WTC11 (cell line): Measurements from ENCODE around the gene UBR2.

ENCODE experiments used
- ETV6 ChIP-seq: sonication (generic); formaldehyde crosslinking; IDR thresholded peaks from 2 replicates; pipeline ENCODE4 v1.8.1; 2022; ENCODE audit warnings: mild to moderate bottlenecking, missing genetic modification reagents
- MXD4 ChIP-seq: fragments of 250-450 bp; sonication (Bioruptor Pico); IDR thresholded peaks from 2 replicates; pipeline ENCODE4 v1.8.0; 2021; ENCODE audit warnings: mild to moderate bottlenecking, moderate library complexity, borderline replicate concordance
- TF ChIP-seq, protein P1 (sequence below): fragments of 200-600 bp; IDR thresholded peaks from 2 replicates; pipeline ENCODE4 v1.8.0; 2022; ENCODE audit warnings: antibody characterized with exemption
- TF ChIP-seq, protein P2 (sequence below): sonication (generic); formaldehyde crosslinking; IDR thresholded peaks from 2 replicates; pipeline ENCODE4 v1.8.0; 2022; ENCODE audit warnings: mild to moderate bottlenecking, missing genetic modification reagents
- TF ChIP-seq, protein P3 (sequence below): sonication (generic); formaldehyde crosslinking; IDR thresholded peaks from 2 replicates; pipeline ENCODE4 v1.8.1; 2022; ENCODE audit warnings: missing genetic modification reagents, borderline replicate concordance
- TF ChIP-seq, protein P4 (sequence below): sonication (generic); formaldehyde crosslinking; IDR thresholded peaks from 2 replicates; pipeline ENCODE4 v1.8.0; 2022; ENCODE audit warnings: mild to moderate bottlenecking, missing genetic modification reagents
- TF ChIP-seq, protein P5 (sequence below): sonication (generic); formaldehyde crosslinking; IDR thresholded peaks from 2 replicates; pipeline ENCODE4 v1.8.1; 2023; ENCODE audit warnings: mild to moderate bottlenecking, missing genetic modification reagents, borderline replicate concordance

DNA sequence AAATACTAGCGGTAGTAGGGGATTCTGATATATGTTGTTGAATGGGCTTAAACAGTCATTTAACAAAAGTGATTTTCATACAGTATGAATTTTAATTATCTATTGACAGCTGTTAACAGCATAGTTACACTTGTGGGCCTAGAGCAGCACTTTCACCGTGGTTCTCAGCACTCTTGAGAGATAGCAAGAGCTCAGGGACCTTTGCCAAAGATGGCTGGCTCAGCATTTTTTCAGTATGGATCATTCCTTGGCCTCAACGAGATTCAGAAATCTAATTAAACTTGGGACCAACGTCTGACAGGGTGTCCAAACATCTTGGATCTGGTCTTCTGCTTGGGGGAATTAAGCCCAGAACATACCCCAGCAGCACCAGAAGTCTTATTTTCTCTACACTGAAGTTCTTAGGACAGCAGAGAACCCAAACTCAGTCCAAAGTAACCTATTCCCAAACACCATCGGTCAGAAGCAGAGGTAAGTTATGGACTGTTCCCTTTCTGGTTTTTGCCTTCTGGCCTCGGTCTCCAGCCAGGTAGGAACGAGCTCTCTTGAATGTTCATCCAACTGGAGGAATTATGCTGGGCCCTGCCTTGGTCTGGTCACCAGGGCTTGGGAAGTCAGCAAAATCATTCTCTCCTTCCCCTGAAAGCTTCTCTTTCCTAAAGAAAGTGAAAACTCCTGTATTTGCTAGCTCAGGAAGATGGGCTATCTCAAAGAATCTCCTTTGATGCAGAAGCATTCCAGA, 132.9 kb downstream of the UBR2 start:
- TF ChIP-seq, protein P1, sequence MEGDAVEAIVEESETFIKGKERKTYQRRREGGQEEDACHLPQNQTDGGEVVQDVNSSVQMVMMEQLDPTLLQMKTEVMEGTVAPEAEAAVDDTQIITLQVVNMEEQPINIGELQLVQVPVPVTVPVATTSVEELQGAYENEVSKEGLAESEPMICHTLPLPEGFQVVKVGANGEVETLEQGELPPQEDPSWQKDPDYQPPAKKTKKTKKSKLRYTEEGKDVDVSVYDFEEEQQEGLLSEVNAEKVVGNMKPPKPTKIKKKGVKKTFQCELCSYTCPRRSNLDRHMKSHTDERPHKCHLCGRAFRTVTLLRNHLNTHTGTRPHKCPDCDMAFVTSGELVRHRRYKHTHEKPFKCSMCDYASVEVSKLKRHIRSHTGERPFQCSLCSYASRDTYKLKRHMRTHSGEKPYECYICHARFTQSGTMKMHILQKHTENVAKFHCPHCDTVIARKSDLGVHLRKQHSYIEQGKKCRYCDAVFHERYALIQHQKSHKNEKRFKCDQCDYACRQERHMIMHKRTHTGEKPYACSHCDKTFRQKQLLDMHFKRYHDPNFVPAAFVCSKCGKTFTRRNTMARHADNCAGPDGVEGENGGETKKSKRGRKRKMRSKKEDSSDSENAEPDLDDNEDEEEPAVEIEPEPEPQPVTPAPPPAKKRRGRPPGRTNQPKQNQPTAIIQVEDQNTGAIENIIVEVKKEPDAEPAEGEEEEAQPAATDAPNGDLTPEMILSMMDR = no peak
- TF ChIP-seq MXD4 (CRISPR knock-in tag) (no peak), ETV6 (CRISPR knock-in tag) (no peak)
- TF ChIP-seq, protein P2, sequence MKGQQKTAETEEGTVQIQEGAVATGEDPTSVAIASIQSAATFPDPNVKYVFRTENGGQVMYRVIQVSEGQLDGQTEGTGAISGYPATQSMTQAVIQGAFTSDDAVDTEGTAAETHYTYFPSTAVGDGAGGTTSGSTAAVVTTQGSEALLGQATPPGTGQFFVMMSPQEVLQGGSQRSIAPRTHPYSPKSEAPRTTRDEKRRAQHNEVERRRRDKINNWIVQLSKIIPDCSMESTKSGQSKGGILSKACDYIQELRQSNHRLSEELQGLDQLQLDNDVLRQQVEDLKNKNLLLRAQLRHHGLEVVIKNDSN (CRISPR knock-in tag) = no peak
- TF ChIP-seq, protein P3, sequence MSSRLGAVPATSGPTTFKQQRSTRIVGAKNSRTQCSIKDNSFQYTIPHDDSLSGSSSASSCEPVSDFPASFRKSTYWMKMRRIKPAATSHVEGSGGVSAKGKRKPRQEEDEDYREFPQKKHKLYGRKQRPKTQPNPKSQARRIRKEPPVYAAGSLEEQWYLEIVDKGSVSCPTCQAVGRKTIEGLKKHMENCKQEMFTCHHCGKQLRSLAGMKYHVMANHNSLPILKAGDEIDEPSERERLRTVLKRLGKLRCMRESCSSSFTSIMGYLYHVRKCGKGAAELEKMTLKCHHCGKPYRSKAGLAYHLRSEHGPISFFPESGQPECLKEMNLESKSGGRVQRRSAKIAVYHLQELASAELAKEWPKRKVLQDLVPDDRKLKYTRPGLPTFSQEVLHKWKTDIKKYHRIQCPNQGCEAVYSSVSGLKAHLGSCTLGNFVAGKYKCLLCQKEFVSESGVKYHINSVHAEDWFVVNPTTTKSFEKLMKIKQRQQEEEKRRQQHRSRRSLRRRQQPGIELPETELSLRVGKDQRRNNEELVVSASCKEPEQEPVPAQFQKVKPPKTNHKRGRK (CRISPR knock-in tag) = no peak
- TF ChIP-seq, protein P4, sequence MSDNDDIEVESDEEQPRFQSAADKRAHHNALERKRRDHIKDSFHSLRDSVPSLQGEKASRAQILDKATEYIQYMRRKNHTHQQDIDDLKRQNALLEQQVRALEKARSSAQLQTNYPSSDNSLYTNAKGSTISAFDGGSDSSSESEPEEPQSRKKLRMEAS = no peak
- TF ChIP-seq, protein P5, sequence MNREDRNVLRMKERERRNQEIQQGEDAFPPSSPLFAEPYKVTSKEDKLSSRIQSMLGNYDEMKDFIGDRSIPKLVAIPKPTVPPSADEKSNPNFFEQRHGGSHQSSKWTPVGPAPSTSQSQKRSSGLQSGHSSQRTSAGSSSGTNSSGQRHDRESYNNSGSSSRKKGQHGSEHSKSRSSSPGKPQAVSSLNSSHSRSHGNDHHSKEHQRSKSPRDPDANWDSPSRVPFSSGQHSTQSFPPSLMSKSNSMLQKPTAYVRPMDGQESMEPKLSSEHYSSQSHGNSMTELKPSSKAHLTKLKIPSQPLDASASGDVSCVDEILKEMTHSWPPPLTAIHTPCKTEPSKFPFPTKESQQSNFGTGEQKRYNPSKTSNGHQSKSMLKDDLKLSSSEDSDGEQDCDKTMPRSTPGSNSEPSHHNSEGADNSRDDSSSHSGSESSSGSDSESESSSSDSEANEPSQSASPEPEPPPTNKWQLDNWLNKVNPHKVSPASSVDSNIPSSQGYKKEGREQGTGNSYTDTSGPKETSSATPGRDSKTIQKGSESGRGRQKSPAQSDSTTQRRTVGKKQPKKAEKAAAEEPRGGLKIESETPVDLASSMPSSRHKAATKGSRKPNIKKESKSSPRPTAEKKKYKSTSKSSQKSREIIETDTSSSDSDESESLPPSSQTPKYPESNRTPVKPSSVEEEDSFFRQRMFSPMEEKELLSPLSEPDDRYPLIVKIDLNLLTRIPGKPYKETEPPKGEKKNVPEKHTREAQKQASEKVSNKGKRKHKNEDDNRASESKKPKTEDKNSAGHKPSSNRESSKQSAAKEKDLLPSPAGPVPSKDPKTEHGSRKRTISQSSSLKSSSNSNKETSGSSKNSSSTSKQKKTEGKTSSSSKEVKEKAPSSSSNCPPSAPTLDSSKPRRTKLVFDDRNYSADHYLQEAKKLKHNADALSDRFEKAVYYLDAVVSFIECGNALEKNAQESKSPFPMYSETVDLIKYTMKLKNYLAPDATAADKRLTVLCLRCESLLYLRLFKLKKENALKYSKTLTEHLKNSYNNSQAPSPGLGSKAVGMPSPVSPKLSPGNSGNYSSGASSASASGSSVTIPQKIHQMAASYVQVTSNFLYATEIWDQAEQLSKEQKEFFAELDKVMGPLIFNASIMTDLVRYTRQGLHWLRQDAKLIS (CRISPR knock-in tag) = no peak
